Measurements from ENCODE around the gene BABAM2. TPM values are rescaled to one million over a fixed set of nuclear protein-coding genes. Genes with fewer than 3 reads are reported as not detected.

BABAM2 gene
- total RNA-seq, 3 donors from 2014 or later (not counting 1 experiment from before 2014, with no cell fraction given) = 54.6 to 66.1 (median 59.5) TPM

- no peaks in the 10 kb centered on the region for H3K27me3 ChIP-seq (ENCODE audit: control insufficient read depth, insufficient read depth, low read length)
- TF ChIP-seq CTCF (IDR thresholded peaks at IDR 0.05) = no peak
- Mint-ChIP-seq H3K27me3 (ENCODE audit: low read depth in 2 of 2) (no peaks in the 10 kb centered on the region), H3K36me3 (no peaks in the 10 kb centered on the region), H3K4me1 (peaks cover 9 to 23% of the 10 kb centered on the region in 2 donors), H3K4me3 (no peak overlapping the region), H3K27ac (no peak overlapping the region), H3K9me3 (no peaks in the 10 kb centered on the region)
- H3K9me3 ChIP-seq (ENCODE audit: control insufficient read depth, insufficient read depth, low read length) = no peaks in the 10 kb centered on the region
- no peak overlapping the region for H3K4me3 ChIP-seq (ENCODE audit: low read length)
- no peak for DNase-seq
- peaks cover 25% of the 10 kb centered on the region for H3K4me1 ChIP-seq (ENCODE audit: control insufficient read depth, insufficient read depth, low read length)
- no peak overlapping the region for H3K27ac ChIP-seq (ENCODE audit: low read length)
- WGBS (ENCODE audit: insufficient coverage) = 91% methylated on average over 7 of the region's 7 CpGs
- ATAC-seq = no peak
- no peaks in the 10 kb centered on the region for H3K36me3 ChIP-seq (ENCODE audit: control insufficient read depth, insufficient read depth, low read length)
- intact Hi-C loops (cut with micrococcal nuclease) = loop anchor here (10.0 kb wide), 1 partner anchor 177 kb away; no protein-coding TSS in a partner anchor
Observed at GRCh38 chr2:28277466-28277865, 386.9 kb downstream of the BABAM2 start.

GRCh38 chr2:28279371-28279770, 388.8 kb downstream of the BABAM2 start:
- DNase-seq (no peak), ATAC-seq (no peak)
- Histone ChIP-seq H3K9me3 (ENCODE audit: control insufficient read depth, insufficient read depth, low read length) (no peaks in the 10 kb centered on the region), H3K27ac (ENCODE audit: low read length) (no peak overlapping the region), H3K4me1 (ENCODE audit: control insufficient read depth, insufficient read depth, low read length) (peaks cover 6% of the 10 kb centered on the region), H3K36me3 (ENCODE audit: control insufficient read depth, insufficient read depth, low read length) (no peaks in the 10 kb centered on the region), H3K27me3 (ENCODE audit: control insufficient read depth, insufficient read depth, low read length) (no peaks in the 10 kb centered on the region), H3K4me3 (ENCODE audit: low read length) (no peak overlapping the region)
- TF ChIP-seq CTCF (IDR thresholded peaks at IDR 0.05) = no peak
- no peaks in the 10 kb centered on the region for H3K36me3 Mint-ChIP-seq
- intact Hi-C loops (cut with micrococcal nuclease) = loop anchor here (10.0 kb wide), 1 partner anchor 175 kb away; no protein-coding TSS in a partner anchor
- WGBS (ENCODE audit: insufficient coverage) = 100% methylated on average over 2 of the region's 4 CpGs
- H3K4me3 Mint-ChIP-seq = no peak overlapping the region
- no peaks in the 10 kb centered on the region for H3K27me3 Mint-ChIP-seq (ENCODE audit: low read depth in 2 of 2)
- no peaks in the 10 kb centered on the region for H3K9me3 Mint-ChIP-seq
- H3K4me1 Mint-ChIP-seq = peaks cover under 1 to 13% of the 10 kb centered on the region in 2 donors
- H3K27ac Mint-ChIP-seq = no peak overlapping the region

- Mint-ChIP-seq H3K27ac (no peak overlapping the region), H3K9me3 (no peaks in the 10 kb centered on the region), H3K4me3 (no peak overlapping the region), H3K27me3 (ENCODE audit: low read depth in 2 of 2) (no peaks in the 10 kb centered on the region), H3K4me1 (peaks cover 0 to 13% of the 10 kb centered on the region in 2 donors), H3K36me3 (no peaks in the 10 kb centered on the region)
- intact Hi-C loops (cut with micrococcal nuclease) = no loop called here
- H3K9me3 ChIP-seq (ENCODE audit: control insufficient read depth, insufficient read depth, low read length) = no peaks in the 10 kb centered on the region
- H3K27ac ChIP-seq (ENCODE audit: low read length) = no peak overlapping the region
- no peaks in the 10 kb centered on the region for H3K4me1 ChIP-seq (ENCODE audit: control insufficient read depth, insufficient read depth, low read length)
- H3K27me3 ChIP-seq (ENCODE audit: control insufficient read depth, insufficient read depth, low read length) = no peaks in the 10 kb centered on the region
- no peak for ATAC-seq
- H3K4me3 ChIP-seq (ENCODE audit: low read length) = no peak overlapping the region
- WGBS (ENCODE audit: insufficient coverage) = 100% methylated on average over 4 of the region's 4 CpGs
- no peaks in the 10 kb centered on the region for H3K36me3 ChIP-seq (ENCODE audit: control insufficient read depth, insufficient read depth, low read length)
- no peak for DNase-seq
- no peak for TF ChIP-seq CTCF (IDR thresholded peaks at IDR 0.05)
Observed at GRCh38 chr2:28280619-28281018, 390.1 kb downstream of the BABAM2 start.

DNA sequence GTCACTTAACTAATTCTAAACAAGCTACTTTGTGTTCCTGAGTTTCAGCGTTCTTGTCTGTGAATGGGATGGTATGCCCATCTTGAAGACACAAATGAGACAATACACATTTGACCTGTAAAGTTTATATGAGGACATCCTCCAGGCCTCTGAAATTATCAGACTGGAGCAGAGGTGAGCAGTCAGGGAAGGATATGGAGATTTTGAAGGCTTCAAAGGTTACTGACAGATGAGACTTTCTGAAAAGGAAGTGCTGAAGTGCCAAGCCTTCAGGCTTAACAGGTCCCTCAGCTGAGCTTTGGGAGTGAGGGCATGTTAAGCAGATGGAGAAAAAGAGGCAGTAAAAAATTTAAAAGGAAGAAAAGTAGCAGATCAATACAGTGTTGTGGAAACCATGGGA, 391.2 kb downstream of the BABAM2 start:
- Mint-ChIP-seq H3K27ac (no peak overlapping the region), H3K4me3 (no peak overlapping the region), H3K9me3 (no peaks in the 10 kb centered on the region), H3K27me3 (ENCODE audit: low read depth in 2 of 2) (no peaks in the 10 kb centered on the region), H3K4me1 (peaks cover 6 to 19% of the 10 kb centered on the region in 2 donors), H3K36me3 (no peaks in the 10 kb centered on the region)
- ATAC-seq = no peak
- WGBS (ENCODE audit: insufficient coverage) = 100% methylated on average over 1 of the region's 1 CpG
- Histone ChIP-seq H3K27ac (ENCODE audit: low read length) (no peak overlapping the region), H3K36me3 (ENCODE audit: control insufficient read depth, insufficient read depth, low read length) (no peaks in the 10 kb centered on the region), H3K4me1 (ENCODE audit: control insufficient read depth, insufficient read depth, low read length) (peaks cover 7% of the 10 kb centered on the region), H3K4me3 (ENCODE audit: low read length) (no peak overlapping the region), H3K27me3 (ENCODE audit: control insufficient read depth, insufficient read depth, low read length) (no peaks in the 10 kb centered on the region), H3K9me3 (ENCODE audit: control insufficient read depth, insufficient read depth, low read length) (no peaks in the 10 kb centered on the region)
- DNase-seq = no peak
- no peak for TF ChIP-seq CTCF (IDR thresholded peaks at IDR 0.05)
- intact Hi-C loops (cut with micrococcal nuclease) = no loop called here
